HG03432 (cell line): ENCODE measurements around the gene PTCD3.

Experiments used
- ATAC-seq: cut with Tn5 transposase; IDR thresholded peaks from one replicate; pipeline ENCODE4 v1.9.1; 2021; ENCODE audit warnings: mild to moderate bottlenecking, moderate library complexity; ENCODE audit not compliant: unreplicated experiment

The PTCD3 gene

DNA sequence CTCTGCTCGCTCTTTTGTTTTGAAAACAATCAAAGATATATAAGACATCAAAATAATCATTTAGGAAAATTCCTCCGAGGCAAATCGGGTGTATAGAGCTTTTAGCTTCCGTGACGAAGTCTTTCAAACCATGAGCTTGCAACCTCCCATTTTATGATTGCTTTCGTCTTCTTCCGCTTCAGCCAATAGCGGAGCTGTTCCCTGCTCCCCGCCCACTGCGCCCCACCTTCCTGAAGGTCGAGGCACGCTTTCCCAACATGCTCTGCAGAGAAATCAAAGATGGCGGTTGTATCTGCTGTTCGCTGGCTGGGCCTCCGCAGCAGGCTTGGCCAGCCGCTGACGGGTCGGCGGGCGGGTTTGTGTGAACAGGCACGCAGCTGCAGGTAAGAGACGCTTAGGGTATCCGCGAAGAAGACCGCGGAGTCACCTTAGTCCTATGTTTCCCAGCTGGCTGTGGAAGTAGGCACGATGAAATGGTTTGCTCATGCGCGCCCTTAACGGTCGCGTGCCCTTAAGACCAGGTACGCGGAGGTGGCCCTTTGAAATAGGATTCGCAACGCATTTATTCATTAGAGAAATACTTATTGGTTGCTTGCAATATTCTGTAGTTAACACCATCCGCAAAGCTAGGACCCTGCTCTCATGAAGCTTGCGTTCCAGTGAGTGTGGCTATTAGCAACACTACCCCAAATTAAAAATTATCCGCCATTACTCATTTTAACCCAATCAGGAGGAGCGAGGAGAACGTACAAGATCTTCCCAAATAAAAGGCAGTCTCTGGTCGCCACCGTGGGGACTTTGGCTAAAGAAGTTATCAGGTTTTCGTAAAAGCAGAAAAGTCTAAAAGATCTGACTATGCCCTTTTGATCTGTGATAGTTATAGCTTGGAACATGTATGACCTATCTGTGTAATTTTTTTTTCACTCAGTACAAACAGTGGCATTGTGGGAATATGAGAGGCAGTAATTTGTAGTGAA, at the start of gene PTCD3:
TSS of gene PTCD3 (plus strand) at position 267 of the 977 bp plus-strand sequence. CDS start at position 280, 13 bp downstream.
- ATAC-seq, result peak; percentile 90

DNA sequence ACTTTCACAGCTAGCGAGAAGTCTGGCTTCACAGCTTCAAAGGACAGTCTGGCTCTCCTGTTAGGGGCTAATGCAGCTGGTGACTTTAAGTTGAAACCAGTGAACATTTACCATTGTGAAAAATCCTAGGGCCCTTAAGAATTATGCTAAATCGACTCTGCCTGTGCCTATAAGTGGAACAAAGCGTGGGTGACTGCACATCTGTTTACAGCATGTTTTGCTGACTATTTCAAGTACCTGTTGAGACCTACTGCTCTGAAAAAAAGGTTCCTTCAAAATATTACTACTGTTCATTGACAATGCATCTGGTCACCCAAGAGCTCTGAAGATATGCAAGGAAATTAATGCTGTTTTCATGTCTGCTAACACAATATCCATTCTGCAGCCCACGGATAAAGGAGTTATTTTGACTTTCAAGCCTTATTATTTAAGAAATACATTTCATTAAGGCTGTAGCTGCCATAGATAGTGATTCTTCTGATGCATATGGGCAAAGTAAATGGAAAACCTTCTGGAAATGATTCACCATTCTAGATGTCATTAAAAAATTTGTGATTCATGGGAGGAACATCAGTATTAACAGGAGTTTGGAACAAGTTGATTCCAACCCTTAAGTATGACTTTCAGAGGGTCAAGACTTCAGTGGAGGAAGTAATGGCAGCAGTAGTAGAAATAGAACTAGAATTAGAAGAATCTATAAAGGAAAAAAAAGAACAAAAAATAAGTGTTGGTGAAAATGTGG, 49.3 kb upstream of the PTCD3 start:
- ATAC-seq, result no peak

DNA sequence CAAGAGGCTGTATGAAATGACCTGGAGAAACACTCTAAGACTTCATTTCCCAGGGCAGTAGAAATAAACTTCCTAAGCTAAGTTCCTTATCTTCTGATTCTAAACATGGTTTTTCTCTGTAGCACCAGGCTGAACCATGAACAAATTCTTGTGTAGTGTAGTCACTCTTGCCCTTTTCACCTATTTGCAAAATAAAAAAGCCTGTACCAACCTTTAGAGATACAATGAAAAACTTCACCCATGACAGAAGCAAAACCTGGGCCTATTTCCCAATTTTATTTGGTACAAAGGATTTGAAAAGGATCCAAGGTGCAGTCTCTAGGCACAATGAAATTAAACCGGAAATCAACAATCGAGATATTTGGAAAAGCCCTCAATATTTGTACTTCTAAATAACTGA, 44.0 kb upstream of the PTCD3 start:
- ATAC-seq, result no peak

DNA sequence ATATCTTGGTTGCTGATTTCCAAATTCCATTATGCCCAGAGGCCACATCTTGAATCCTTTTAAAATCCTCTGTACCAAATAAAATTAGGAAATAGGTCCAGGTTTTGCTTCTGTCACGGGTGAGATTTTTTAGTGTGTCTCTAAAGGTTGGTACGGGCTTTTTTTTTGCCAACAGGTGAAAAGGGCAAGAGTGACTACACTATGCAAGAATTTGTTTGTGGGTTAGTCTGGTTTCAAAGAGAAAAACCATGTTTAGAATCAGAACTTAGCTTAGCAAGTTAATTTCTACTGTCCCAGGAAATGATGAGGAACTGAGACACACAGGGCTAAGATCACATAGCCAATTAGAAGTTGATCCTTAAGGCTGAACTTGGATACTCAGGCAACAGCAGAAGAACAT, 42.0 kb upstream of the PTCD3 start:
- no peak for ATAC-seq

DNA sequence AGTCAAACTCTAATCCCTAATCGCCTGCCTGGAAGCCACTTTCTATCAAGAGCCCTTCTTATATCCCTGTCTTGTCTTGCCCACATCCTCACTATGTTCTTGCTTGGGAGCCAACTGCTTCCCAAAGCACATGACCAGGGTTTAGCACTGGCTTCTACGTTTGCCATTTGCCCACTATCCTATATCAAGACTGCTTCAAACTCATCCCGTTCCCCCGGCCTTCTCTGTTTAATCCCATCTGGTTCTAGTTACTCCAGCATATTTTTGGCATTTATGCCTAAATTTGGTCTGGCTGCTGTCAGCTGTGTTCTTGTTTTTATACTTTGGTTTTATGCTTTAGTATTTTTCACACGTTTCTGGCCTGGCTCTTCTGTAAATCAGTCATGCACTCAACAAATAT, 40.5 kb upstream of the PTCD3 start:
- no peak for ATAC-seq

DNA sequence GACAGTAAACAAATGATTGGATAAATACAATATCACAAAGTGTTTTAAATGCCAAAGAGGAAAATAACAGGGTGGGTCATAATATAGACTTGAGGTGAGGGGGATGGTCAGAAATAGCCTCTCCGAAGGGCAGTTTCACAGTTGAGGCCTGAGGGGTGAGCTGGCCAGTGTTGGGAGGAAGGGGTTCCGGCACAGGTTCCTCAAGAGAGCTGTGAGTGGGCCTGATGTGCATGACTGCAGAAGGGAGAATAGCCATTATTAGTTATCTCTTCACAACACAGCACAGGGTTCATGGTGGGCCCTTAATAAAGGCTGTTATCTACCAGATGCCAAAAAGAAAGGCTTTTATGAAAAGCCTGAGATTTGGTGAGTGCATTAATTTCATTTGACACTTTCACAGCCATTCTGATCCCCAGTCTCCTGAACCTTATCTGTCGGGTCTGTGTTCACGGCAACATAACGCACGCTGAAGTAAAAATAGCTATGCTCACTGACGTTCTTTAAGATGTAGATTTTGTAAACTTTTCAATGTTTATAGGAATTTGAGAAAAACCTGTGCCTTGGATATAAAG, 39.9 kb upstream of the PTCD3 start:
- no peak for ATAC-seq

DNA sequence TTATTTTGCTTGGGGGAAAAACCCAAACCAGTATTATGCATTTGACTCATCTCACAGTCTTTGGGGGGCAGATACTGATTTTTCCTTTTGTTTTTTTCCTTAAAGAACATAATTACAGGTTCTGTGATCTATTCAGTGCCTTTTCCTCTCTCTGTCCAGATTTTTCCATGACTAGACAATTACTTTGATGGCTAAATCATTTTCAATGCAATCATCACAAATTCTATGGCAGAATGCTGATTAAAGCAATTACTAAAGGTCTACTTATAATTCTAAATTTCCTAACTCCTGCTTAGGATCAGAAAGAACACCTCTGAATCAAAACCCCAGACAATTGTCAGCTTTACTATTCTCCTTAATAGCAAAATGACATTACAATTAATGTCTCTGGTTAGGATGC, 39.1 kb upstream of the PTCD3 start:
- ATAC-seq, result no peak

DNA sequence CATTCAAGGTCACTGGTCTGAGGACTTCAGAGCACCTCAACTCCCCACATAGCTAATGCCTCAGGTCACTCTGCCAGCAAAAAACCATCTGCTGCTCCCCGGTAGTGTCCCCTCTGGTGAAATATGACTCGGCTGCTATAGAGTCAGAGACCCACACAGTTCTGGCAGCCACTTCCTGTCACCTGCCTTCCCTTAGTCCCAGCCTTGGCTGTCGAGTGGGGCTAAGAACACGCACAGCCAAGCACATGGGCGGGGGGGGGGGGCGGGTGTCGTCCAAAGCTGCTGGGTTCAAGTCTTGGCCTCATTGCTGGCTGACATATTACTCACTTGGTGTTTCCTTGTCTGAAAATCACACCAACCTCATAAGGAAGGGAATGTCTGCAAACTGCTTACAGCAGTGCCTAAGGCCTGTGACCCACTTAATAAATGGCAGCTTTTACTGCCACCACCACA, 37.9 kb upstream of the PTCD3 start:
- ATAC-seq, result peak; percentile 71

DNA sequence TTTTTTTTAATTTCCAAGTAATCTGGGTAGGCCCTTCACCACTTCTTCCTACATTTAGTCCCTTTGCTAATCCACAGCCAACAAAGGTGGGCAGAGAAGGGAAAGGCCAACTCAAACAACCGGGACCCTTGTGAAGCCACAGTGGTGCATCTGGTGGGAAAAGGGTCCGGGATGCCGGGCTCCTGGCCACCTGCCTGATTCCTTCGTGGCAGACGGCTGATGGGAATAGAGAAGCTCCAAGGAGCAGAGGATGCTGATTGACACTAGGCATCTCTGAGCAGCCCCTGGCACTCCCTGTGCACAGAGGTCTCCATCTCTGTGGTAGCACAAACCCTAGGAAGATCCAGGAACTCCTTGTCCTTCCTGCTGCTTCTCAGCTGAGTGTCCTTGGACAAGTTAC, 37.4 kb upstream of the PTCD3 start:
- ATAC-seq, result no peak

DNA sequence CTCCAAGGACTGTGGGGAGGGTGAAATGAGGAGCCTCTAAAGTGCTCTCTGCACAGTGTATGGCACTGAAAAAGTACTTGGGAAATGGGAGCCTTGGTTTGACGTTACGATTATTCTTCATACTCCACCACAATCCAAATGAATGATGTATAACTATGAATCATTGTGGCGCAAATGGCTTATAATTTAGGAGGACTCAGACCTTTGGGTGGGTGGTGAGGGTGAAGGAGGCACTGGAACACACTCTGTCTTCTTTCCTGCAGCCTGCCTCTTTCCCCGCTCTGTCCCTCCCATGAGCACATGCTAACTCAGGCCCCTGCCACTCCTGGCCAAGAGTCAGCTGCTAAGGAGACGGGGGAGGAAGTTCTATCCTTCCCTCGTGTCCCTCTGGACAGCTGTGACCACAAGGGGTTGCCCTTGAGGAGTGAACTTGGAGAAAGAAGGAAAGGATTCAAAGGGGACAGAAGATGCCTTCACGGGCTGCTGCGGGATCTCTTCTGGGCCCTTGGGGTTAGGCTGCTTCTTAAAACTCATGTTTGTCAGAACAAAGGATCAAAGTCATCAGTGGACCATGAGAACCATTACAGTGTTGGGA, 36.8 kb upstream of the PTCD3 start:
- ATAC-seq, result no peak

DNA sequence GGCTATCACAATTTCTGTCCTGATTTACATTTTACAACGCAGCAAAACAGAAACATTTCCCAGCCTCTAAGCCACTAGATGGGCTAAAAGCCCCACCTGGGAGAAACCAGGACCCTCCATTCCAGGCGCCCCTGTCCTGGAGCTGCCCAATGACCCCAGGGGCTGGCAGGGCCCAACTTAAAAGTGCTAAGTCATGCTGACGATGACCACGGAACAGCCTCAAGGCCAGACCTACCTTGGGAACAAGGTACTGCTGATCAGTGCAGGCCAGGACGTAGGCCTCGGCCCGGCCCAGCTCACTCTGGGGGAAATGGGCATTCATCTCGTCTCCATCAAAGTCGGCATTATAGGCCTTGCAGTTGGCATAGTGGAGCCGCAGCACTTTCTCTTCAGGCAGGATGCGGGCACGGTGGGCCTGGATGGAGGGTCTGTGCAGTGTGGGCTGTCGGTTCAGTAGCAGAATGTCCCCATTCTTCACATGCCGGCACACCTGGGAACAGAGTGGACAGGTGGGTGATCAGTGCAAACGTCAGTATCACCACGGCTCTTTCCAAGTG, 36.2 kb upstream of the PTCD3 start:
- no peak for ATAC-seq

DNA sequence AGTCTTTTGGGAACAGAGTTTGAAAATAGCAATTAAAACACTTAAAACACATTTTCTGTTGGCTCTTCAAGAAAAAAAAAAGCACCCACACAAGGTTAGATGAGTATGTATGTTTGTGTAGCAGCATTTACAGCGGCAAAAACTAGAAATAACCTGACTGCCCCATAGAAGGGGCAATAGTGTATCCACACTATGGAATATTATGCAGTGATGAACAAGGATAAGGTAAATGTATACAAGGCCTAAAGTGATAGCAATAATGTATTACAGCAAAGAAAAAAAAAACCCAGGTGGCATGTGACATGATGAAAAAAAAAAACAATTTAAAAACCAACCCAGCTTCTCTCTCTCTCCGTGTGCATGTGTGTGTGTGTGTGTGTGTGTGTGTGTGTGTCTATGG, 35.2 kb upstream of the PTCD3 start:
- no peak for ATAC-seq

DNA sequence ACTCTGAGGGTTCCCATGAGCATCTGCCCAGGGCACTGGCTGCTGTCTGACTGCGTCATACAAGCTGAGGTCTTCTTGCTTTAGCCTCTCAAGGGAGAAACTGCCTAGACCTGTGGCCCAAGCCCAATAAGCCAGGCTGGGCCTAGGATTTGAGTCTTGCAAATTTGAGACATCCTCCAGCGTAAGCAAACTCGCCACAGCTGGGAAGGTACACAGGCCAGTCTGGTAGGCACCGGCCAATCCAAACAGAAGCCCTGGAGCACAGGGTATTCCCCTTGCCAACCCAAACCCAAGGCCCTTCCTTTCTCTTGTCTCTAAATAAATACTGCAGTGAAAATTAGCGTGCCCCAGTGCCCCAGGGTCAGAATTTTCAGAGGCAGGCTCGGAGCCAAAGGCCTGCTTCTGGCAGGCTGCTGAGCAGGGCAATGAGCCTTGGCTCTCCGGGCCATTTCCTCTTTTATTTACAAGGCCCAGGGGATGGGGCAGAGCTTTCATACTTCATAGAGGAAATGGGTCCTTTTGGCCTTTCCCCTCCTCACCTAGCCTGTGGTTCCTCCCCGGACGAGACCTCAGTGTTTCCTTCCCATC, 33.7 kb upstream of the PTCD3 start:
- ATAC-seq, result peak; percentile 69

DNA sequence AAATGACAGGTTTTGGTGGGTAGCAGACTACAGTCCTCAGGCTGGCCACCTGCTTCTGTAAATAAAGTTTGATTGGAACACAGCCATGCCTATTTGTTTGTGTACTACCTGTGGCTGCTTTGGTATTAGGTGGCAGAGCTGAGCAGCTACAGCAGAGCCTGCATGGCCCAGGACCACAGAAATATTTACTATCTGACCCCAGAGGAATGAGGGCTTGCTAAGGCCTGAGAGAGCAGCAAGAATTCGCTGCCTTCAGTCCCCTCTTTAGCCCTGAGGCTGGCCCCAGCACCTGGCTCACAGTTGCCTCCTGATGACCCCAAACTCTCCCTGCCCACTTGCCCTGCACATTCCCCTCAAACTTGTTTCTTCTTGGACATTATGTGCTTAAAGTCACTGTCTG, 32.8 kb upstream of the PTCD3 start:
- ATAC-seq, result no peak

DNA sequence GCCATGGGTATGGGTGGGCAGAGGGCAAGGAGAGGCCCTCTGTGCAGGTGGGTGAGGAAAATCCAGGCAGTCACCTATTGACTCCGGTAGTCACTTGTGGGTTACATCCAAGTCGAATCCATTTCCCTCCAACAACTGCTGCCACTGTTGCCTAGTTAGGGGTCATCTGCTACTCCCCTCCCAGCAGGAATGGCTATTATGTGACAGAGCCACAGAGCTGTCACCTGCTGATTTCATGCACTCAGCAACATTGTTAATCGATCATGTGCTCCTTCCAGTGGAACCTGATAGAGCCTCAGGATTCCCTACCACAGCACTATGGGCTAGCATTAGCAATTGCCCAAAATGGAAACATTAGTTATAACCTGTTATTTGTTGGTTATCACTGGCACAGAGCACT, 31.8 kb upstream of the PTCD3 start:
- ATAC-seq, result no peak

DNA sequence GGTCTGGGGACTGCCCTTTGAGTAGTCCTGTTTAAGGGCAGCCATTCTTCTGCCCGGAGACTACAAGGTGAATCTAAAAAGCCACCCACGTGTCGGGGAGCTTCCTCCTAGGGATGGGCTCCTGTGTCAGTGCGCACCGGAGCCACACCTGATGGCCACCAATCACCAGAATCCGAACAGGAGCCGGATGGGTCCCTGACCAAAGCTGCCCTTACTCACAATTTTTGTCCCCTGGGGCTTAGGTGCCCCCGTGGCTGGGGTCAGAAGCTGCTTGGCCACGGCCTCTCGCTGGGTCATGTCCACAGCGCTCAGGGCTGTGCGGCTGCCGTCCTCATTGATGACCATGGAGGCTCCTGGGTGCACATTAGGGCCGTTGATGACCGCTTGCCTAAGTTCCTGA, 31.2 kb upstream of the PTCD3 start:
- no peak for ATAC-seq

DNA sequence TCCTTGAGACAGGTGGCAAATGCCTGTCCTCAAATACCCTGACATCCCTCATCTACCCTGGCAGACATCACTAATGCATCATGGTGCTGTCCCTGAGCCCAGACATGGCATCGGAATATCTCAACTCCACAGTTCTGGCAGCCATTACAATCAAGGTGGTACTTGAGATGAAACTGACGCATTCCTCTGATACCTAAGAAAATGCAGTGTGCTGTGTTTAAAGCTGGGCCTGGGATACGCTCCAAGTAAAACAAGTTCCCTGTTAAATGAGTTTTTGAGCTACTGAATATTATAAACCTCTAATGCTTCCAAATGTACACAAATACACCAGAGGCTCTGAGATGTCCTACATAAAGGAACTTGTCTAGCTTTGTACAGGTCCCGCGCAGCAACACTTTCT, 30.1 kb upstream of the PTCD3 start:
- ATAC-seq, result no peak

DNA sequence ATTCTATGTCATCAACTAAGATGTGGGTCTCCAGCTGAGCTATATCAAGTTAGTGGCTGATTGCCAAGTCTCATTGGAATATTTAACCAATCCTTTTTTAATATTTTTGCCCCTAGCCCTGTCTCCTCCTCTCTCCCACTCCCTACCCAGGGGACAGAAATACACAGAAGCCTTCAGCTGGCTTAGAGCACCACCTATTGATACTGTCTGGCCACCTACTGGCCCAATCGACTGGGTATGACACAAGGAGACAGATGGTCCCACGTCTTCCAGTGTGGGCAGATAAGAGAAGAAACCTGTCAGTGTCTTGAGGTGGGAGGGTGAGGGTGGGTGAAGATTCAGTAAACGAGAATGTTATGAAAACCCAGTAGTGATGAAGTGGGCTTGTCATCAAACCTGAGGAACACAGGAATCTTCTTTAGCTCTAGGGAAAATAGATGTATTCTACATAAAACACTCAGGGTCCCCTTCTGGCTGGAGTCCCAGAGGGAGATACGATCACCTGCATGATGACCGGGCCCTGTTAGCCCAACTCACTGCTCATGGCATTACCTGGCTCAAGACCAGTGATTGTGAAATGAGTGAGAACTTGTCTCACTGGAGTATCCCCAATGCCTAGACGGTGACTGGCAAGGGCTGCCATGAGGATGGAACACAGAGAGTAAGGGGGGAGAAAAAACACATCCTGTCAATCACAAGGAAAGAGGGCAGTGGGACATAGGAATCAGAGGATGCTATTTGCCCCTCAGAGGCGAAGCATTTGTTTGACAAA, 27.1 kb upstream of the PTCD3 start:
- ATAC-seq, result no peak

DNA sequence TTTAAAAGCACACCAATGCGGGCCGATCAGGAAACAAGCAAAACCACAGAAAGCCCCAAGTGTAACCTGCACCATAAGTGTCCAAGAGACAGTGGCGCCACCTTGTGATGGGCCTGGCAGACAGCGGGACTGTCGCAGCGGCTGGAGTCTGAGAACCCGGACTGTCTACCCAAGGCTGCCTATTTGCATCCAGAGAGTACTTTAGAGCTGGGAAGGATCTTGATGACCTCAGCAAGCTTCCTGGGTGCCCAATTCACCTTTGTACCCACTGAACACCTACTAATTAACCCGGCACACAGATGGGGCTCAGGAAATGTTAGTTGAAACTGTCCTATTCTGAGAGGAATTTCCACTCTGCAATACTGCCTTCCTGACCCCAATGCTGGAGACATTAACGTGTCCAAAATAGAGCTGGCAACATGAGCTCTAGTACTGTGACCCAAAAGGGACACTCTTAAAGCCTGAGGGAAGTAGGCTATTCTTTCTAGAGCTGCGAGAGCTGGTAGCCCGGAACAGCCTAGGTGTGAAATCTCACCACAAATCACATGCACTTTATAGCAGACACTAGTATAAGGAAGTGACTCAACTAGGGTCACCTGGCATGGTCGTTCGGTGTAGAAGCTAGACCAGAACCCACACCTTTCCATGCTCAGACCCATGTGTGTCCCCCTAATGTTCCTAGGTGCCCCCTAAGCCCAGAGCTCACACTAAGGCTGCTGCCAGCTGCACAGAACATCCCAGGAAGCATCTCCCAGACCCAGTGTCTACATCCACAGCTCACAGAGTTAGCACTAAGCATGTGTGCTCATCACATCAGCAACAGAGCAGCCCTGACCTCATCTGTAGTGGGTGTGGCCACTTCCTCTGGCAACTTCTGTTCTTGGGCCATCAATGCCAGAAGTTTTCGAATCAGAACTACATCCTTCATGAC, 25.8 kb upstream of the PTCD3 start:
- peak; percentile 82 for ATAC-seq
